Astrocyte (in vitro differentiated cells and primary cell): ENCODE data around the gene EMP2. TPM values are rescaled to one million over a fixed set of nuclear protein-coding genes. Genes with fewer than 3 reads are reported as not detected.

Source experiments
- DNase-seq: peaks from one replicate; pipeline ENCODE4 v3.0.0-alpha.2; 2010; ENCODE audit warnings: low read depth
- FAIRE-seq: peaks from 2 replicates; lab custom pipeline; 2011; peaks lifted over from hg19 to GRCh38; lab: Jason Lieb, UNC
- H2AFZ ChIP-seq: 2 replicates; pipeline ENCODE4 v1.6.0; 2012; ENCODE audit warnings: low read depth, low read length, inconsistent platforms
- H3K27ac ChIP-seq: 2 replicates; pipeline ENCODE4 v1.5.1; 2011; ENCODE audit warnings: low read depth, low read length, inconsistent platforms
- H3K27me3 ChIP-seq: 2 replicates; pipeline ENCODE4 v1.6.0; 2011; ENCODE audit warnings: low read length, inconsistent platforms; ENCODE audit not compliant: insufficient read depth
- H3K36me3 ChIP-seq: 2 replicates; pipeline ENCODE4 v1.5.1; 2011; ENCODE audit warnings: low read length, inconsistent platforms; ENCODE audit not compliant: insufficient read depth
- H3K4me1 ChIP-seq: 2 replicates; pipeline ENCODE4 v1.5.1; 2011; ENCODE audit warnings: low read length, inconsistent platforms; ENCODE audit not compliant: insufficient read depth
- H3K4me2 ChIP-seq: 2 replicates; pipeline ENCODE4 v1.6.0; 2012; ENCODE audit warnings: low read length, inconsistent platforms
- H3K4me3 ChIP-seq: 2 replicates; pipeline ENCODE4 v1.5.1; 2011; ENCODE audit warnings: low read depth, mild to moderate bottlenecking, low read length, inconsistent platforms; ENCODE audit not compliant: insufficient read depth
- H3K79me2 ChIP-seq: 2 replicates; pipeline ENCODE4 v1.6.0; 2012; ENCODE audit warnings: mild to moderate bottlenecking, low read length, inconsistent platforms; ENCODE audit not compliant: insufficient read depth
- H3K9ac ChIP-seq: 2 replicates; pipeline ENCODE4 v1.6.0; 2012; ENCODE audit warnings: mild to moderate bottlenecking, low read length, inconsistent platforms
- H3K9me3 ChIP-seq: 2 replicates; pipeline ENCODE4 v1.5.1; 2012; ENCODE audit warnings: low read depth, mild to moderate bottlenecking, low read length, inconsistent platforms; ENCODE audit not compliant: insufficient read depth
- H4K20me1 ChIP-seq: 2 replicates; pipeline ENCODE4 v1.6.0; 2012; ENCODE audit warnings: low read length, inconsistent platforms; ENCODE audit not compliant: insufficient read depth
- H3K27ac Mint-ChIP-seq: one replicate; pipeline ENCODE4 v1.8.0; 2021; ENCODE audit warnings: mild to moderate bottlenecking, mixed read lengths; ENCODE audit not compliant: unreplicated experiment
- H3K27me3 Mint-ChIP-seq: one replicate; pipeline ENCODE4 v1.8.0; 2021; ENCODE audit warnings: low read depth, mixed read lengths; ENCODE audit not compliant: unreplicated experiment
- H3K36me3 Mint-ChIP-seq: one replicate; pipeline ENCODE4 v1.8.0; 2021; ENCODE audit warnings: low read depth, mixed read lengths; ENCODE audit not compliant: unreplicated experiment
- H3K4me1 Mint-ChIP-seq: one replicate; pipeline ENCODE4 v1.8.0; 2021; ENCODE audit warnings: low read depth, mixed read lengths; ENCODE audit not compliant: unreplicated experiment
- H3K4me3 Mint-ChIP-seq: one replicate; pipeline ENCODE4 v1.8.0; 2021; ENCODE audit warnings: mild to moderate bottlenecking, moderate library complexity, mixed read lengths; ENCODE audit not compliant: unreplicated experiment
- H3K9me3 Mint-ChIP-seq: one replicate; pipeline ENCODE4 v1.8.0; 2021; ENCODE audit warnings: mild to moderate bottlenecking, mixed read lengths; ENCODE audit not compliant: unreplicated experiment
- CTCF ChIP-seq: IDR thresholded peaks from 2 replicates; pipeline ENCODE4 v1.5.1; 2011; ENCODE audit warnings: low read depth, mild to moderate bottlenecking, inconsistent platforms, low read length, moderate library complexity; ENCODE audit not compliant: insufficient read depth
- EZH2 ChIP-seq: IDR thresholded peaks from 2 replicates; pipeline ENCODE4 v1.6.1; 2012; ENCODE audit warnings: mild to moderate bottlenecking, low read length, inconsistent platforms; ENCODE audit not compliant: insufficient read depth
- total RNA-seq: library from RNA; stranded (reverse); gene quantifications from 2 replicates; pipeline ENCODE4 v1.2.1, GENCODE V29; 2021

EMP2 gene
- total RNA-seq, 1 donor from 2014 or later, result 1.7 TPM

GRCh38 chr16:10490141-10490540 lies 90.3 kb downstream of the EMP2 start:
- H3K27ac Mint-ChIP-seq, result no peak overlapping the region
- Histone ChIP-seq H3K9me3 (peaks cover 10% of the 10 kb centered on the region), H2AFZ (no peak overlapping the region), H3K9ac (no peak overlapping the region), H3K79me2 (no peaks in the 10 kb centered on the region), H3K4me2 (no peak overlapping the region), H3K36me3 (no peaks in the 10 kb centered on the region), H3K27me3 (no peaks in the 10 kb centered on the region), H3K27ac (no peak overlapping the region), H3K4me1 (no peaks in the 10 kb centered on the region), H3K4me3 (no peak overlapping the region), H4K20me1 (no peaks in the 10 kb centered on the region)
- no peak for TF ChIP-seq EZH2
- TF ChIP-seq CTCF, result no peak
- no peaks in the 10 kb centered on the region for H3K4me1 Mint-ChIP-seq
- DNase-seq (no peak), FAIRE-seq (no peak)
- H3K9me3 Mint-ChIP-seq, result peaks cover 29% of the 10 kb centered on the region
- H3K36me3 Mint-ChIP-seq, result peaks cover 1% of the 10 kb centered on the region
- H3K4me3 Mint-ChIP-seq, result no peak overlapping the region
- H3K27me3 Mint-ChIP-seq, result no peaks in the 10 kb centered on the region

GRCh38 chr16:10485698-10486382 lies 94.6 kb downstream of the EMP2 start:
- peaks cover 16% of the 10 kb centered on the region for H3K36me3 Mint-ChIP-seq
- no peaks in the 10 kb centered on the region for H3K27me3 Mint-ChIP-seq
- Histone ChIP-seq H3K36me3 (no peaks in the 10 kb centered on the region), H4K20me1 (no peaks in the 10 kb centered on the region), H3K4me2 (no peak overlapping the region), H3K27me3 (no peaks in the 10 kb centered on the region), H2AFZ (no peak overlapping the region), H3K4me3 (no peak overlapping the region), H3K9me3 (peaks cover 10% of the 10 kb centered on the region), H3K79me2 (no peaks in the 10 kb centered on the region), H3K4me1 (no peaks in the 10 kb centered on the region), H3K9ac (no peak overlapping the region), H3K27ac (no peak overlapping the region)
- no peak overlapping the region for H3K27ac Mint-ChIP-seq
- no peak for TF ChIP-seq EZH2
- no peak for TF ChIP-seq CTCF
- no peaks in the 10 kb centered on the region for H3K4me1 Mint-ChIP-seq
- no peak overlapping the region for H3K4me3 Mint-ChIP-seq
- DNase-seq (no peak), FAIRE-seq (no peak)
- peaks cover 24% of the 10 kb centered on the region for H3K9me3 Mint-ChIP-seq

- Histone ChIP-seq H2AFZ (no peak overlapping the region), H3K27me3 (no peaks in the 10 kb centered on the region), H3K27ac (no peak overlapping the region), H3K4me1 (no peaks in the 10 kb centered on the region), H3K9ac (no peak overlapping the region), H3K4me2 (no peak overlapping the region), H3K9me3 (peaks cover 10% of the 10 kb centered on the region), H3K79me2 (no peaks in the 10 kb centered on the region), H3K4me3 (no peak overlapping the region), H4K20me1 (no peaks in the 10 kb centered on the region), H3K36me3 (no peaks in the 10 kb centered on the region)
- H3K27me3 Mint-ChIP-seq, result no peaks in the 10 kb centered on the region
- H3K36me3 Mint-ChIP-seq, result peaks cover 16% of the 10 kb centered on the region
- H3K27ac Mint-ChIP-seq, result no peak overlapping the region
- H3K9me3 Mint-ChIP-seq, result peaks cover 28% of the 10 kb centered on the region
- no peak for DNase-seq
- TF ChIP-seq CTCF, result no peak
- TF ChIP-seq EZH2, result no peak
- no peak for FAIRE-seq
- no peaks in the 10 kb centered on the region for H3K4me1 Mint-ChIP-seq
- no peak overlapping the region for H3K4me3 Mint-ChIP-seq
Observed at GRCh38 chr16:10485159-10485558, 95.2 kb downstream of the EMP2 start.
